Myocyte (in vitro differentiated cells): Measurements from ENCODE around the gene VMO1. TPM values are rescaled to one million over a fixed set of nuclear protein-coding genes. Genes with fewer than 3 reads are reported as not detected.
A peak's percentile ranks its signal among the peaks of the same experiment; 100 is the strongest.

Experiments
- DNase-seq: peaks from one replicate; pipeline ENCODE4 v3.0.0-alpha.2; 2012; ENCODE audit warnings: low read depth
- total RNA-seq: library from RNA; depleted of rRNA; stranded (reverse); fragments of >200 nt; gene quantifications from 2 replicates; pipeline ENCODE4 v1.2.3, GENCODE V29; 2014

Gene VMO1
- total RNA-seq, 1 donor from 2014 or later, result not detected

- no peak for DNase-seq
Measured at GRCh38 chr17:4800462-4801196, 14.5 kb upstream of the VMO1 start.

DNA sequence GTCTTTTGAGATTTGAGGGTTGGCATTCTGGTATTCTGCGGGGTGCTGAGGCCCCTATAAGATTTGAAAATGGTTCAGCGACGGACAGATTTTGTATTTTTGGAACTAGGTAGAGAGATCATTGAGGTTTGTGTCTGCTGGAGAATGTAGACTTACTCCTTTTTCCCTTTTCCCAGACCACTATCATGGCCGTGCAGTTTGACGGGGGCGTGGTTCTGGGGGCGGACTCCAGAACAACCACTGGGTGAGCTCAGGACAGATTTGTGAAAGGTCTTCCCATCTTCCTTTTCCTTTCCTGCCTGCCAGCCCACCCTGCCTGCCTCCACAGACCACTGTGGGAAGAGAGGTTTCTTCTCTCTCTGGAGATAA lies 10.4 kb upstream of the VMO1 start:
- peak; percentile 49 for DNase-seq

DNA sequence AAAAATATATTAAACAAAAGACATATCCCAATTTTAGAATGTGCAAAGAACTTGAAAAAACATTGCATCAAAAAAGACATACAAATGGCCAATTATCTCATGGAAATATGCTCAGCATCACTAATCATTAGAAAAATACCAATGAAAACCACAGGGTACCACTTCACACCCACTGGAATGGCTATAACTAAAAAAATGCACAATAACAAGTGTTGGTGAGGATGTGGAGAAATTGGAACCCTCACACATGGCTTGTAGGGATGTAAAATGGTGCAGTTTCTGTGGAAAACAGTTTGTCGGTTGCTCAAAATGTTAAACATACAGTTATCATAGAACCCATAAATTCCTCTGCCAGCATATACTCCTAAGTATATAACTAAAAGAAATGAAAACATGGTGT lies 9.0 kb upstream of the VMO1 start:
- no peak for DNase-seq

DNA sequence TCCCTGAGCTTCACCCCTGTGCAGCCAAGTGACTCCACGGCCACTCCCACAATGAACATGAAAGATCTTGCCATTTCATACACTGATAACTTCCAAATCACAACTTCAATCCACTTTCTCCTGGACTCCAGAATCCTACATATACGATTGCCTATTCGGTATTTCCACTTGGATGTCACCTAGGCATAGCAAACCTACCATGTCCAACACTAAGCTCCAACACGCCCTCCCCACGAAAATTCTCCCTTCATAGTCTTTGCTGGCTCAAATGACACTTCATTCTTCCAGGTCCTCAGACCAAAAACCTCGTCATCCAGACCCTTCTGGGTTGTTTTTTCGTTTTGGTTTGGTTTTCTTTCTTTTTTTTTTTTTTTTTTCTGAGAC lies 4.5 kb upstream of the VMO1 start:
- no peak for DNase-seq

GRCh38 chr17:4789951-4790704 lies 4.0 kb upstream of the VMO1 start:
- DNase-seq, result peak; percentile 85

DNA sequence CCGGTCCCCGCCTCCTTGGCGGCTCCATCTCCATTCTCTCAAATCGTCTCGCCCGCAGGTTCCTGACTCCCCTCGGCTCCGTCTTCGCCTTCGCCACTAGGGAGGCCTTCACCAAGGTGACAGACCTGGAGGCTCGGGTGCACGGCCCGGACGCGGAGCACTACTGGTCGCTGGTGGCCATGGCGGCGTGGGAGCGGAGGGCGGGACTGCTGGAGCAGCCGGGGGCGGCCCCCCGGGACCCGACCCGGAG lies 3.5 kb upstream of the VMO1 start:
- DNase-seq, result no peak

GRCh38 chr17:4788807-4789700 lies 2.9 kb upstream of the VMO1 start, which contains the start of gene GLTPD2:
Gene GLTPD2, plus strand, starts transcription at chr17:4788964. Its CDS starts 48 bp downstream, at chr17:4789012.
- no peak for DNase-seq

DNA sequence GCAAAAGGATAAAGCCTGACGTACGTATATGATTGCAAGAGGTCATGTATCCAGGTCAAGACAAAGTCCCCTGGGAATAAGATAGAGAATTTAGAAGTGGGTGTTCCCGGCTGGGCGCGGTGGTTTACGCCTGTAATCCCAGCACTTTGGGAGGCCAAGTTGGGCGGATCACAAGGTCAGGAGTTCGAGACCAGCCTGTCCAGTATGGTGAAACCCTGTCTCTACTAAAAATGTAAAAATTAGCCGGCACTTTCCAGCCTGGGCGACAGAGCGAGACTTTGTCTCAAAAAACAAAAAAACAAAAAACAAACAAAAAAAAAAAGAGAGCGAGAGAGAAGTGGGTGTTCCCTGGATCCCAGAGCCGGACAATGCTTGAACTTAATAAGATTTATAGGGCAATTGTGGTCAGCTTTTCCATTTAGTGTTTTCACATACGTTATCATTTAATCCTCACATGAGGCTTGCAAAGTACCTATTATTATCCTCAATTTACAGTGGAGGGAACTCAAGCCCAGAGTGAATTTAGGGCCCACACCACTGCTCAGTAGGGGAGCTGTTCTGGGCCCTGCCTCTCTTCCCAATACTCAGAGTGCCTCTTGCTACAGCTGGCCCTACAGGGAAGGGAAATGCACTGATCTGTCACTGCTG lies 2.1 kb upstream of the VMO1 start:
- no peak for DNase-seq

DNA sequence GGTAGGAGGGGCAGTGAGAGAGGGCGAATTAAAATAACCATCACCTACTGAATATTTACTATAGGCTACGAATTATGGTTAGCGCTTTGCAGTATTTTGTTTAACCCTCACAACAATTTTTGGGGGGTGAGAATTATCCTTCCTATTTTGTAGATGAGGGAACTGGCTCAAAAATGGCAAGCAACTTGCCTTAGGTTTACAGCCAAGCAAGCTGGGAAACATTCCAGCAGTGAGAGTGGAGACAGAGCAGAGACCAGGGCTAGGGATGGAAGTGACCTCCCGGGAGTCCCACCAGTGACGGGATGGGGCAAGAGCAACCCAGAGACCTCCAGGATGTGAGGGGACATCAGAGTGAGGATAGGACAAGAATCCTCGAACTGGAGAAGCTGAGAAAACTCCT lies 352 bp upstream of the VMO1 start:
- no peak for DNase-seq

- DNase-seq, result no peak
Measured at GRCh38 chr17:4785311-4786105, 656 bp downstream of the VMO1 start.

- DNase-seq, result no peak
Measured at GRCh38 chr17:4782652-4783051, 3.5 kb downstream of the VMO1 start.

DNA sequence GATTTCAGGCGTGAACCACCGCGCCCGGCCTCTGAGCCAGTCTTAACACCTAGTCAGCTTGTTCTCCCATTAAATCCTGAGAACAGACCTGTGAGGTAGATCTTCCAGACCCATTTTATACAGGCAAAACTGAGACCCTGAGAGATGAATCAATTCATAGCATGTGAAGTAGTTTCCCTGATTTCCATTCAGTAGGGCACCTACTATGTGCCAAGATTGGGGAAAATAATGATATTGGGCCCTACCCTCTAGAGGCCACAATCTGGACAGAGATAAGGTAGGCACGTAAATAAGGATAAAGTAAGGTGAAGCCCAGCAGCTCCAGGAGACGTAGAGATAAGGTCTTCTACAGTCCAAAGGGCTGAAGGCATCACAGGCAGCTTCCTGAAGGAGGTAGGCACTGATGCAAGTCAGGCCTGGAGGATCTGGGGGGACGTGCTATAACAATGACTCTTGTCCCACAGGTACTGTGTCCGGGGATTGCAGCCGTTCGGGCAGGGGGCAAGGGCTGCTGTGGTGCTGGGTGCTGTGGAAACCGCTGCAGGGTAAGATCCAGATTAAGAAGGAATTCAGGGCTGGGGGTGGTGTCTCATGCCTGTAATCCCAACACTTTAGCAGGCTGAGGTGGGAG lies 5.7 kb downstream of the VMO1 start:
- no peak for DNase-seq

DNA sequence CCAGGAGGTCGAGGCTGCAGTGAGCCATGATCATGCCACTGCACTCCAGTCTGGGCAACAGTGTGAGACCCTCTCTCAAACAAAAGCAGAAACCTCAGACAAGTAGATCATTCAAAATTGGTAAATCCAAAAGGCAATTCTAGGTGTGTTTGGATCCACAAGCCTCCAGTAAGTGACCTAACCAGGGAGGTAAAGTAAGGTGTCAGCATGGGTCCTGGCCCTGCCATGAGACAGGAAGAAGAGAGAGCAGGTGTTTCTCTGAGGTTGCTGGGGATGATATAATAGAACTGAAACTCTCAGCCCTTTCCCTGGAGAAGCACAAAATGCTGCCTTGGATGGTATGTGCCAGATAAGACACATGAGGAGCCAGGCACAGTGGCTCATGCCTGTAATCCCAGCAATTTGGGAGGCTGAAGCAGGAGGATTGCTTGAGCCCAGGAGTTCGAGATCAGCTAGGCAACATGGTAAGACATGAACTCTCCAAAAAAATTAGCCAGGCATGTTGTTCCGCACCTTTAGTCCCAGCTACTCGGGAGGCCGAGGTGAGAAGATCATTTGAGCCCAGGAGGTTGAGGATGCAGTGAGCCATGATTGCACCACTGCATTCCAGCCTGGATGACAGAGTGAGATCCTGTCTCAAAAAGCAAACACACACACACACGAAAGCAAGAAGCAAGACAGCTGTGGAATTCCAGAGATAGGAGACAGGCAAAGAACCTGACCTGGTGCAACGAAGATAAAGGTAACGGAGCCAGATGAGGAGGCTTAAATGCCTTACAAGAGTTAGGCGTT lies 8.0 kb downstream of the VMO1 start:
- no peak for DNase-seq

GRCh38 chr17:4772235-4772613 lies 13.9 kb downstream of the VMO1 start:
- no peak for DNase-seq

DNA sequence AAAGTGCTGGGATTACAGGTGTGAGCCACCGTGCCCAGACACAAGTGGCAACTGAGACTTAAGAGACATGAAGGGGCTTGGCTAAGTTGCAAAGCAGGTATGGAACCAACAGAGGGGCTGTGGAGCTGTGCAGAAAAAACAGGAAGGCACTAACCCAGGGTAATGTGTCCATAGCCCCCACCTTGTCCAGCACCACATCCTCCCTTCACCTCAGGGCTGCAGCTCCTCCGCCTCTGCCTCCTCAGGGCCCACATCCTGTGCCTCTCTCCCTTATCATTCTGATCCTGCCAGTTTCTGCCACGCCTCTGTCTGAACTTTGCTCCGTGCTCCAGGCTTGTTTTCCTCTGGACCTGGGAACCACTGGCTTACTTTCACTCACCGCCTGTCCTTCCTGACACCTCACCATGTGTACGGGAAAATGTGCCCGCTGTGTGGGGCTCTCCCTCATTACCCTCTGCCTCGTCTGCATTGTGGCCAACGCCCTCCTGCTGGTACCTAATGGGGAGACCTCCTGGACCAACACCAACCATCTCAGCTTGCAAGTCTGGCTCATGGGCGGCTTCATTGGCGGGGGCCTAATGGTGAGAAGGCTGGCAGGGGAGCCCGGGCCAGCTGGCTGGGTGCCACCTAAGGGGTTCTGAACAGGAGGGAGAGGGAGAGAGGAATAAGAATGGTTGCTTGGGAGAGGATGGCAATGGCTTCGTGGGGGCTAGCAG lies 14.5 kb downstream of the VMO1 start, which contains the start of gene TM4SF5:
Gene TM4SF5 (plus strand): TSS at position 368 of the 716 bp plus-strand sequence. CDS start 37 bp downstream, at position 405.
- DNase-seq, result no peak

DNA sequence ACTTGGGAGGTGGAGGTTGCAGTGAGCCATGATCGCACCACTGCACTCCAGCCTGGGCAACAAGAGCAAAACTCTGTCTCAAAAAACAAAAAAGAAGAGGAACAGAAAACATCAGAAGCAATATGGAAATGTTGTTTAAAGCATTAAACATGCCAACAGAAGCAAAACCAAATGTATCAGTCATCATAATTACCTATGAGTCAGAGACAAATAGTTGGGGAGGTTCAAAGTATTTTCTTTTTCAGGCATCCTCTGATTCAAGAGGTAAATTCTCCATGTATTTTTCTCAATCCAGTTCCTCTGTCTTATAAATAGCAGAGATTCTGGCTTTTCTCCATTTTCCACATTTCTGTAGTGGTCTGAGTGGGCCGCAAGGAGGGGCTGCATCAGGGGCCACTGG lies 16.5 kb downstream of the VMO1 start:
- no peak for DNase-seq

- DNase-seq, result no peak
Measured at GRCh38 chr17:4768298-4768697, 17.9 kb downstream of the VMO1 start.

GRCh38 chr17:4766723-4767122 lies 19.4 kb downstream of the VMO1 start:
- no peak for DNase-seq

GRCh38 chr17:4766201-4766600 lies 20.0 kb downstream of the VMO1 start:
- no peak for DNase-seq
